OCI-LY7 (cell line): ENCODE results near the gene SLC30A1.

Experiments used
- EZH2phosphoT487 ChIP-seq: fragments of 200-600 bp; sonication (generic); IDR thresholded peaks from 2 replicates; pipeline ENCODE4 v1.6.1; 2018; ENCODE audit warnings: low read depth, borderline replicate concordance, mild to moderate bottlenecking, mixed run types, antibody characterized with exemption, low read length, moderate library complexity, mixed read lengths
- TF ChIP-seq, protein P1 (sequence below): fragments of 200-600 bp; sonication (generic); conservative IDR thresholded peaks from 2 replicates; pipeline ENCODE4 v1.5.1; 2014; ENCODE audit warnings: mild to moderate bottlenecking, antibody characterized with exemption, low read length, moderate library complexity, mixed read lengths

- TF ChIP-seq, protein P1, sequence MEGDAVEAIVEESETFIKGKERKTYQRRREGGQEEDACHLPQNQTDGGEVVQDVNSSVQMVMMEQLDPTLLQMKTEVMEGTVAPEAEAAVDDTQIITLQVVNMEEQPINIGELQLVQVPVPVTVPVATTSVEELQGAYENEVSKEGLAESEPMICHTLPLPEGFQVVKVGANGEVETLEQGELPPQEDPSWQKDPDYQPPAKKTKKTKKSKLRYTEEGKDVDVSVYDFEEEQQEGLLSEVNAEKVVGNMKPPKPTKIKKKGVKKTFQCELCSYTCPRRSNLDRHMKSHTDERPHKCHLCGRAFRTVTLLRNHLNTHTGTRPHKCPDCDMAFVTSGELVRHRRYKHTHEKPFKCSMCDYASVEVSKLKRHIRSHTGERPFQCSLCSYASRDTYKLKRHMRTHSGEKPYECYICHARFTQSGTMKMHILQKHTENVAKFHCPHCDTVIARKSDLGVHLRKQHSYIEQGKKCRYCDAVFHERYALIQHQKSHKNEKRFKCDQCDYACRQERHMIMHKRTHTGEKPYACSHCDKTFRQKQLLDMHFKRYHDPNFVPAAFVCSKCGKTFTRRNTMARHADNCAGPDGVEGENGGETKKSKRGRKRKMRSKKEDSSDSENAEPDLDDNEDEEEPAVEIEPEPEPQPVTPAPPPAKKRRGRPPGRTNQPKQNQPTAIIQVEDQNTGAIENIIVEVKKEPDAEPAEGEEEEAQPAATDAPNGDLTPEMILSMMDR, result no peak
- no peak for TF ChIP-seq EZH2phosphoT487
Observed at GRCh38 chr1:211548321-211549091, 30.5 kb downstream of the SLC30A1 start.
